ENCODE measurements around the gene NDUFA8. TPM values are rescaled to one million over a fixed set of nuclear protein-coding genes. Genes with fewer than 3 reads are reported as not detected.

The NDUFA8 gene
- polyA plus RNA-seq, 1 donor (not counting 4 experiments of a cell fraction or from before 2014, with no cell fraction given): 105 TPM

DNA sequence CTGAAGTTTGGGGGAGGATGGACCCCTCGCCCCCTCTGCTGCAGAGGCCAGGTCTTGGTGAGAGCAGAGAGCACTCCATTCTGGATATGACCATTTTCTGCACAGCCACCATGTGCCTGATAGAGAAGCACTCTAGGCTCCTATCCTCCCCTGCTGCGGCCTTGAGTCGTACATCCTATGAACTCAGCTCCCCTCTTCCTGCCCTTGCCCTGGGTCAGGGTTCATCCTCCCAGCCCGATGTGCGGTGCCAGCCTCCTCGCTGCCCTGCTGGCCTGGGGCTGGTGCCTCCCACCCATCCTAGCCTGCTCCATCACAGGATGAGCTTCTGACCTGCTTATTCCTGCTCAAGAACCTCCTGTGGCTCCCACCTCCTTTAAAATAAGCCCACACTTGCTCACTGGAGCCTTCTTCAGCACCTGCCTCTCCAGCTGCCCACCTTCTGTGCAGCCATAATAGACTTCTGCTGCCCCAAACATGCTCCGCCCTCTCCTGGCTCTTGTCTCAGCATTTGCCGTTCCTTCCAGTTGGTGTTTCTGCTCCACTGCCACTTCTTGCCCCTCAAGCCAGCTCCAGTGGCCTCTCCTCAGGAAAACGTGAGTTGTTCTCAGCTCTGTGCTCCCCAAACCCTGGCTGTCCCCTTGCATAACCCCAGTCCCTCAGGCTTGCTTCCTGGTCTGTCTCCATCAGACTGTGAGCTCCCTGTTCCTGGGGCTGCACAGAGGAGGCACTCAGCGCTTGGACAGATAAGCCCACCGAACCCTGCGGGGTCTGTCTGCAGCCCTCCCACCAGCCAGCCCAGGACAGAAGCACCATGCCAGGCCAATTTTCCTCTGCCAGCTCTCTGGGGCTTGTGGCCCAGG, 44.2 kb downstream of the NDUFA8 start:
- no peak for FAIRE-seq
- H2AFZ ChIP-seq (ENCODE audit: control insufficient read depth, low read length): no peak overlapping the region

GRCh38 chr9:122113574-122113973, 46.0 kb downstream of the NDUFA8 start:
- Histone ChIP-seq H4K20me1 (ENCODE audit: control insufficient read depth, extremely low read depth, insufficient read depth, low read length) (no peaks in the 10 kb centered on the region), H3K4me1 (ENCODE audit: control insufficient read depth, extremely low read depth, insufficient read depth, low read length) (no peaks in the 10 kb centered on the region), H3K36me3 (ENCODE audit: control insufficient read depth in 2 of 2, extremely low read depth in 1 of 2, insufficient read depth in 2 of 2, low read length in 2 of 2) (no peaks in the 10 kb centered on the region), H3K4me2 (ENCODE audit: control insufficient read depth, extremely low read depth, insufficient read depth, low read depth, low read length) (no peak overlapping the region), H3K4me3 (ENCODE audit: control insufficient read depth in 2 of 3, extremely low read depth in 1 of 3, insufficient read depth in 2 of 3, low read depth in 1 of 3, low read length in 3 of 3) (no peak overlapping the region), H3K79me2 (ENCODE audit: control insufficient read depth, insufficient read depth, low read length) (no peaks in the 10 kb centered on the region), H3K9me3 (ENCODE audit: control insufficient read depth, low read depth, low read length) (no peaks in the 10 kb centered on the region), H3K27me3 (ENCODE audit: control insufficient read depth, extremely low read depth, insufficient read depth, low read length) (peaks cover 4% of the 10 kb centered on the region), H2AFZ (ENCODE audit: control insufficient read depth, low read length) (no peak overlapping the region), H3K9me1 (ENCODE audit: control insufficient read depth, extremely low read depth, insufficient read depth, low read length) (no peaks in the 10 kb centered on the region), H3K9ac (ENCODE audit: control insufficient read depth, extremely low read depth, insufficient read depth, low read length) (no peak overlapping the region), H3K27ac (ENCODE audit: control insufficient read depth, insufficient read depth, low read length) (no peak overlapping the region)
- dilution Hi-C loops (cut with MboI; ENCODE audit: extremely low pct_ligation_motif_present, low sequenced_read_pairs): no loop called here
- no peak for TF ChIP-seq CTCF (optimal IDR thresholded peaks at IDR 0.05 in 1 of 3, IDR thresholded peaks at IDR 0.05 in 1 of 3, conservative IDR thresholded peaks at IDR 0.05 in 1 of 3; ENCODE audit: extremely low read depth in 1 of 3, insufficient read depth in 2 of 3, low read length in 3 of 3)
- TF ChIP-seq EZH2 (IDR thresholded peaks at IDR 0.05; ENCODE audit: low read length): no peak
- no peak for DNase-seq (ENCODE audit: low read depth, low spot score)
- no peak for FAIRE-seq

More for the DNA sequence above, 44.2 kb downstream of the NDUFA8 start:
- Histone ChIP-seq H3K9me1 (ENCODE audit: control insufficient read depth, extremely low read depth, insufficient read depth, low read length) (no peaks in the 10 kb centered on the region), H3K36me3 (ENCODE audit: control insufficient read depth in 2 of 2, extremely low read depth in 1 of 2, insufficient read depth in 2 of 2, low read length in 2 of 2) (no peaks in the 10 kb centered on the region), H4K20me1 (ENCODE audit: control insufficient read depth, extremely low read depth, insufficient read depth, low read length) (no peaks in the 10 kb centered on the region), H3K9ac (ENCODE audit: control insufficient read depth, extremely low read depth, insufficient read depth, low read length) (no peak overlapping the region), H3K4me1 (ENCODE audit: control insufficient read depth, extremely low read depth, insufficient read depth, low read length) (no peaks in the 10 kb centered on the region), H3K9me3 (ENCODE audit: control insufficient read depth, low read depth, low read length) (no peaks in the 10 kb centered on the region), H3K4me3 (ENCODE audit: control insufficient read depth in 2 of 3, extremely low read depth in 1 of 3, insufficient read depth in 2 of 3, low read depth in 1 of 3, low read length in 3 of 3) (no peak overlapping the region), H3K4me2 (ENCODE audit: control insufficient read depth, extremely low read depth, insufficient read depth, low read depth, low read length) (no peak overlapping the region), H3K27ac (ENCODE audit: control insufficient read depth, insufficient read depth, low read length) (no peak overlapping the region), H3K79me2 (ENCODE audit: control insufficient read depth, insufficient read depth, low read length) (no peaks in the 10 kb centered on the region), H3K27me3 (ENCODE audit: control insufficient read depth, extremely low read depth, insufficient read depth, low read length) (peaks cover 4% of the 10 kb centered on the region)
- TF ChIP-seq CTCF (optimal IDR thresholded peaks at IDR 0.05 in 1 of 3, IDR thresholded peaks at IDR 0.05 in 1 of 3, conservative IDR thresholded peaks at IDR 0.05 in 1 of 3; ENCODE audit: extremely low read depth in 1 of 3, insufficient read depth in 2 of 3, low read length in 3 of 3) (no peak), EZH2 (IDR thresholded peaks at IDR 0.05; ENCODE audit: low read length) (no peak)
- dilution Hi-C loops (cut with MboI; ENCODE audit: extremely low pct_ligation_motif_present, low sequenced_read_pairs): no loop called here
- DNase-seq (ENCODE audit: low read depth, low spot score): no peak
